Mucosa of gallbladder (tissue), 1 donor: Measurements from ENCODE around the gene PPP1R14C. TPM values are rescaled to one million over a fixed set of nuclear protein-coding genes. Genes with fewer than 3 reads are reported as not detected.

Experiments used
- DNase-seq: peaks from one replicate; pipeline ENCODE4 v3.0.0-alpha.2; 2020; ENCODE audit warnings: low spot score
- total RNA-seq: library from RNA; stranded (reverse); gene quantifications from one replicate; pipeline ENCODE4 v1.2.1, GENCODE V29; 2021
- donor health status: DM: no; HTN: no; CAD: no.

The PPP1R14C gene
- total RNA-seq, 1 donor from 2014 or later, result 0.37 TPM

DNA sequence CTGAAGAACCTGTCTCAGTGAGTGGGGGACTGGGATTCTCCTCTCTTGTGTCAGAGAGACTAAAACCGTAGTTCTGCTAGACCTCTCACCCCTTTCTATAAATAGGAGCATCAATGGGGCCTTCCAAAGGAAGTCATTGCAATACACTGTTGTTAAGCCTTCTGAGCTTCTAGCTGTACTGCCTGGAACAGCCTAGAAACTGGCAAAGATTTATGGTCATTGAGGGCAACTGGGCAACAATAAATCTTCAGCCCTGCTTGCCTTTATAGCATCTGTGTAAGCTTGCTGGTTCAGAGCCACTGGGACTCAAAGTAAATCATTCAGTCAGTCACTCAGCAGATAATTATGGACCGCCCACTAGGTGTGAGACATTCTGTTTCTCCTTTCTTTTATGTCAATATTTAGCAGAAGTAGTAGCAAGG is 53.2 kb downstream of the PPP1R14C start:
- no peak for DNase-seq

DNA sequence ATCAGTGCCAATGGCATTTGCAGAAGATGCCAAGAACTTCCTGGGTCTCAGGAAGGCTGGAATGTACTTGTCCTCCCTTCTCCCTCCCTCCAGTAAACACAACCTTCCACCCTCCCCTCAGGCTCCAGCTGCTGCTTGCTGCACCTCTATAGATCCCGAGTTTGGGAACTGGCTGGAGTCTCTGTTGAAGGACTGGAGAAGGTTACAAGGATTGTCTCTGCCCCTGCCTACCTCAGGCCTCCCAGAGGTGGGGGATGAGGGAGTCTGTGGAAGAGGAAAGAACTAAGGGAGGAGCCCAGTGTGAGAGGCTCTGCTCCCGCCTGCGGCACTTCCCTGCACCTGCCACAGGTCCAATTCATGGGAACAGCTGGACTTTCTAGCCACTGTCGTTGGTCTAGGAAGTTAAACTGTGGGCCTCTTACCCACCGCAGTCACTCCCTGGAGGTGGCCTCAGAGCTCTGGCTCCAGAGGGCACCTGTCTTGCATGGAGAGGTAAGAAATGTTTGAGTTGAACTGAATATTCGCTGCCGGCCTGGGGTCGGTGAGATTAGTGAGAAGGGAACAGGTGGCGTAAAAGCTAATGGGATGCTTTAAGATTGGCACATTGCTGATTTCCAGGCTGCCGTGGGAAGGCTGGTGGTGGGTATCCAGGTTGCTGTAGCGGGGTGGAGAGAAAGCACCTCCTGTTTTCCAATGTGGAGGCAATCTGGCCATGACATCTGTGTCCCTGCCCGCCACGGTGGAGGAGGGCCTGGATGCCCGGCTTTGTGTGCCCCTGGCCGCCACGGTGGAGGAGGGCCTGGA is 54.3 kb downstream of the PPP1R14C start:
- DNase-seq, result no peak

DNA sequence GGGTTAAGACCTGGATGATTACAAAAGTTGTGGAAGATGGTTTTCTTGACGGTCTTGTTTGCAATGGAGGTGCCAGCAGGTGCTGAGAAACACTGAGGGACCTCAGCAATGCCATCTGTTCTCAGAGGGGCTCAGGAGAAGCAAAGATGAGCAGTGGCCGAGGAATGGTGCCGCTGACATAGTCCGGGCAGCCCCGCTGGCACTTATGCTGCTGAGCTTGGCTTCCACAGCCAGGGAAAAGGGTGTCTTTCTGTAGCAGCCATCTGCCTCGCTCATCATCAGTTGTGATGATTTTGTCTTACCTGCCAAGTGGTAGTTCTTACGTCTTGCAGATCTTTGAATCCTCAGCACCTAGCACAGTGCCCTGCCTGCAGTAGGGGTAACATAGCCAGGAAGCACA is 55.7 kb downstream of the PPP1R14C start:
- no peak for DNase-seq

DNA sequence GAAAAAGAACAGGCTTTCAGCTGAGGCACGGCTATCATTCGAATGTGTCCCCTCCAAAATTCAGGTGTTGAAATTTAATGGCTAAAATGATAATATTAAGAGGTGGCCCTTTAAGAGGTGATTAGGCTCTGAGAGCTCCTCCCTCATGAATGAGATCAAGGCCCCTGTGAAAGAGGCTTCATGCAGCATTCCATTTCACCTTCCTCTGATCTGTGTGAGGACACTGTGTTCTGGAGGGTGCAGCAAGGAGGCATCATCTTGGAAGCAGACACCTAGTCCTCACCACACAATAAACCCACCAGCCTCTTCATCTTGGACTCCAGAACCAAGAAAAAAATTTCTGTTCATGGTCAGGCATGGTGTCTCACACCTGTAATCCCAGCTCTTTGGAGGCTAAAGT is 56.4 kb downstream of the PPP1R14C start:
- DNase-seq, result no peak

DNA sequence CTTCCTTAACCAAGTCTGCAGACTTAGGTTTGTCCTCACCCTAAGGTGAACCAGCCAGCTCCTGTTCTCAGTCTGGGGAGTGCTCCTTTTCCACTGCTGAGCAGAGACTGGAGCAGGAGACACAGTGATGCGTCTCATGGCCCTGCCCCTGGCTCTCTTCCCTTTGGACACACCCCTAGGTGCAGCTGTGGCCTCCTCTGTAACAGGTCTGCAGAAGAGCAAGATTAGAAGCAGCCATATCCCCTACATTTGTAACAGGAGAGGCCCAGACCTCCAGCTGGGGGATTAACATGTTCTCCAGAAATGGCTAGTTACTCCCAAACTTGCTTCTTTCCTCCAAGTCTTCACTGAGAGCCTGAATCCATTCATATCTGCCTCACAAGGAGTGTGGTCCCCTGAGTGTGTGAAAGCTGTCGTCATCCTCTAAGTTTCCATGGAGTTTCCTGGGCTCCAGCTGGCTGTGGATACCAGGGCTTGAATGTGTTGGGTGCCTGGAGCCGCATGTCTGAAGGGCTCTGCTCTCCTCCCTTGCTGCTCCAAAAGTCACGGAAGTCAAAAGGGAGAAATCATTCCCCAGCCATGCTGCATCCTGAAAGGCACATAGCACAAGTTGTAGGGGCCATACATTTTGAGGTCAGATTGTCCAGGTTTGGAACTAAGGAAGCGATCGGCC is 57.7 kb downstream of the PPP1R14C start:
- DNase-seq, result no peak

DNA sequence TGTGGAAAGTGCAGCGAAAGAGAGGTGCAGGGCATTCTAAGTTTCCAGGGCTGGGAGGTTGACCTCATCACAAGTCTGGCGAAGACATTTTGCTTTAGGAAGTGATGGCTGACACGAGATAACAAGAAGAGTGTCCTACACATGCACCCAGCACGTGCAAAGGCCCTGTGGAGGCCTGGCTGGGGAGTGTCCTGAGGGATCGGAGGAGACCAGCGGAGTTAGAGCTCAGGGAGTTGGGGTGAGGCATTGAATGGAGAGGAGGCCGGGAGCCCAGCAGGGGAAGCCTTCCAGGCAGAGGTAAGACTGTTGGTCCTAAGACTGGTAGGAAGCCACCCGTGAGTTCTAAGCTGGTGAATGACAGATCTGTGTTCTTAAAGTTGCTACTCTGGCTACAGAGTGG is 58.4 kb downstream of the PPP1R14C start:
- no peak for DNase-seq

DNA sequence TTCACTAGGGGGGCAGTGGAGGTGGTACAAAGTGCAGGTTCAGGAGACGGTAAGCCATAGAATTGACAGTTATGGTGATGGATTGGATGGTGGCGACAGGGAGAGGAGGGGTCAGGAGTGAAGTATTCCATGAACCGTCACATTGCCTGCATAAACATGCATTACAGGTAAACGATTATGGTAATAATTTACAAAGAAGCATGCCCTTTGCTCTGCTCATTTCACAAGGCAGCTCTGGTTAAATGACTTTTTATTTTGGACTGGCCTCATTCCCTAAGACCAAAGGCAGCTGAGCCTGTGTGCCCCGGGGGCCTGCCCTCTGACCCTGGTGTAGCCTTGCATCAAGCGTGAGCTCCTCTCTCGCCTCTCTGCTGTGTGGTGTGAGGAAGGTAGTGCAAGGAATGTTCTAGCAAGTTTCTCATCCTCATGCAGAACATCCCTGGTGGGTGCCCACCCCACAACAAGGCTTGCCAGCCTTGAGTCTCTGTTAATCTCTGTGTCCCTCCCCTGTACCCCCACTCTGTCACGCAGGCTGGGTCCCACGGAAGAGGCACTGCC is 59.0 kb downstream of the PPP1R14C start:
- DNase-seq, result no peak

DNA sequence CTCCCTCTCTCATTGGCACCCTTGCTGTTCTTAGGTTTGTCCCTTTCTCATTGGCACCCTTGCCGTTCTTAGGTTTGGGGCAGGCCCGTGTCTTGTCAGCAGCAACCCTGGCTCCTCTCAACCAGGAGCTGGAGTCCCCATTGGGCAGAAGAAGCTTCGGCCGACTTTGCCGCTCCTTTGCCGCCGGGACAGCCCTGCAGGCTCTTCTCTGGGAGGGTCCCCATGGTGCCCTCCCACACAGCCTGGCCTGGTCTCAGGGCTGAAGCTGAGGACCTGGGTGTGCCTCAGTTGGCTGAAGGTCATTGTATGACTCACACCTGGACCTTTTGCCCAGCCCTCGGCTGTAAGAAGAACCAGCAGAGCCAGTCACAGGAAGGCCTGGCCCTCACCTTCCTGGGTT is 59.6 kb downstream of the PPP1R14C start:
- peak; percentile 42 for DNase-seq

DNA sequence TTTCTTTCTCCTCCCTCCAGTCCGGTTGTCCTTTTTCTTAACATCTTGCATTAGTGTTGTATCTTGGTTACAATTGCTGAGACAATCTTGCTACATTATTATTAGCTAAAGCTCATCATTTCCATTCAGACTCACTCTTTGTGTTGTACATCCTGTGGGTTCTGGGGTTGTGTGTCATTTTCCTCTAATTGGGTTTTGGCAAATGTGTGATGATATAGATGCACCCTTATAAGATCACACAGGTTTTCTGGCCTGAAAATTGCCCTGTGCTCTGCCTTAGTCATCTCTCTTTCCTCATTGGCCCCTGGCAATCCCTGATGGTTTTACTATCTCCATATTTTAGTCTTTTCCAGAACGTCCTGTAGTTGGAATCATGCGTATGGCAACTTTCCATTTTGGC is 60.1 kb downstream of the PPP1R14C start:
- DNase-seq, result no peak

DNA sequence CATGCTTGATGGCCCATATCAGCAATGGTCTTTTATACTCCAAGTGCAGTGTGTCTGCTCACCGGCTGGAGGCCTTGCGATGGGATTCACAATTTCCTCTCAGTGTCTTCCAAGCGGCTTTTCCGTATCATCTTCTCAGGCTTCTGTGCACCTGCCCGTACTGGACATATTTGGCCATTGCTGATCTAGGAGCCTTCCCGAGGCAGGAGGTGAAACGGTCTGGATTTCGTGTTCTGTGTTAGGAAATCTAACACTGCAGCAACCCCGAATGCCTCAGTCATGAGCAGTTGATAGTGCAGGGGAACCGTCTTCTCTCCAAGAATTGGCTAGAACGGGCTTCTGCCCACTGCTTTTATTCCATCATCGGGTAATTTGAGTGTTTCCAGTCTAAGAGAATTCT is 60.5 kb downstream of the PPP1R14C start:
- DNase-seq, result no peak

DNA sequence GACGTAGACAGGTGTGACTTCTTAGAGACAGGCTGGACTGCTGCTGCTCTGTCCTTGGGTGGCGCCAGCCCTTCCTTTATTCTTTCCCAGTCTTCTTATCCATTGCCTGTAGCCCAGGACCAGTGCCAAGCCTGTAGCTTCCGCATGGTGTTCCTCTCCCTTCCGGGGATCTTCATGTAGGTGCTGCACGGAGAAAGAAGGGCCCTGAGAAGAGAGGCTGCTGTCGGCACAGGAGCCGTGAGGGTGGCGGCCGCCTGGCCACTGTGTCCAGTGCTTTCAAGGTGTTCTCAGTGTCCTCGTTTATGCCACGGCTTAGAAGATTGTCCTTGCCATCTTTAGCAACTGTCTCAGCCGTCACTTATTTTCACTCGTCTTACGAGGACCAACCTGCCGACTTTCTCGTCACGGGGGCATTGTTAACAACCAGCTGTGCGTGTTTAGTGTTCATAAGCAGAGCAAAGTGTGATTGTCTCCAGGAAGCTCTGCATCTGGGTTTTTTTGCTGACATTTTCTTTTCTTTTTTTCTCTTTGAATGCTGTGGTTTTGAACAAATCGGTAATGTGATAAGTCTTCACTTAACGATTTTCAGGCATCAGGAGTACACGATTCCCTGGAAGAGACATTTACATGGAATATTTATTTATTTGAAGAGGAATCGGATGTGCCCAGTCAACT is 61.2 kb downstream of the PPP1R14C start:
- no peak for DNase-seq

DNA sequence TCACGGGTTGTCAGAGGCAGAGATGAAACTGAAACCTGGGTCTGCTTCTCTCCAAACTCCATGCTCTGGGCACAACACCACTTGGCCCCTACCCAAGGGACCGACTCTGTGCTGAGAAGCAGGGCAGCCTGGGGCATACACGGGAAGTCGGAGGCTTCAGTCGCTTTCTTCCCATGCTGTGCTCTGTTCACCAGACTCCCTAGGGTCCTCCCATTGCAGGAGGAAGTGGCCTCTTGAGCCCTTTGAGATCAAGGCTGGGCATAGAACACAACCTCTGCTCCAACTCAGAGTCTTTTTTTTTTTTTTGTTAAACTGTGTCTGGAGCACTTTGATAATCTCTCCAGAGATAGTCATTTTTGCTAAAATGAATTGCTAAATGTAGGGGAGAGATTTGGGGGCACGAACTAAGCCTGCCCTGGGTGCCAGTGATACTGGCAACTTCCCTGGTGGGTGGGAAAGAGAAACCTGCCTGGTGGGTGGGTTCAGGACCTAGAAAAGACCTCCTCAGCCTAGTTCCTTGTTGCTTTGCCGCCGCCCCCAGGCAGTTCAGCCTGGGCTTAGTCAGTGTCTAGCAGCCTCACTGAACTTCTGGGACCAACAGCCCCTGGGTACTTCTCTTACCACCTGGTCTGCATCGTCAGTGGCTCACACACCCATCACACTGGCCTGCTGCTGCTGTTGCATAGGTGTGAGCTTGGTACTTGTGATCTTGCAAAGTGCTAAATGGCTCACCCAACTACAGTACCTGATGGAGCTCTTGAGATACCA is 62.0 kb downstream of the PPP1R14C start:
- no peak for DNase-seq

DNA sequence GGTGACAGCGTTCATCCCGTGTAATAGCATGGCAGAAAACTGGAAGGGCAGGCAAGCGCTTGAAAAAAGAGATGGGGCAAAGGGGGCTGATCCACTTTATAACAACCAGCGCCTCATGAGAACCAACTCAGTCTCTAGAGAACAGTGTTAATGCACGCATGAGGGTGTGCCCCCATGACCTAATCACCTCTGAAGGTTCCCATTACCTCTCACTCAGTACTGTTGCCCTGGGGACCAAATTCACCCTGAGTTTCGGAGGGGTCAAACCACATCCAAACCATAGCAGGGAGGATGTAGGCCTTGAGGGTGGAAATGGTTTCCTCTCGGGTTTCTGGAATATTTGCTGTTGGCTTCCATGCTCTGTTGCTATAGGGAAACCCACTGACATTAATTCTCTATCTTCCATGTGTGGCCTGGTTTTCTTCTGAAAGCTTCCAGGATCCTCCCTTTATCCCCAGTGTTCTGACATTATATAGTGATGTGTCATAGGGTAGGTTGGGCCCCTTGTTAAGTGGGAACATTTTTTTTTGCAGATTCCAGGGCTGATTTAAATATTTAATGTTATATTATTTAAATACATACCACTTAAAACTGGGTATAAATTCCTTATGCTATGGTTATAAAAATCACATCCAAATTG is 65.2 kb downstream of the PPP1R14C start:
- no peak for DNase-seq

DNA sequence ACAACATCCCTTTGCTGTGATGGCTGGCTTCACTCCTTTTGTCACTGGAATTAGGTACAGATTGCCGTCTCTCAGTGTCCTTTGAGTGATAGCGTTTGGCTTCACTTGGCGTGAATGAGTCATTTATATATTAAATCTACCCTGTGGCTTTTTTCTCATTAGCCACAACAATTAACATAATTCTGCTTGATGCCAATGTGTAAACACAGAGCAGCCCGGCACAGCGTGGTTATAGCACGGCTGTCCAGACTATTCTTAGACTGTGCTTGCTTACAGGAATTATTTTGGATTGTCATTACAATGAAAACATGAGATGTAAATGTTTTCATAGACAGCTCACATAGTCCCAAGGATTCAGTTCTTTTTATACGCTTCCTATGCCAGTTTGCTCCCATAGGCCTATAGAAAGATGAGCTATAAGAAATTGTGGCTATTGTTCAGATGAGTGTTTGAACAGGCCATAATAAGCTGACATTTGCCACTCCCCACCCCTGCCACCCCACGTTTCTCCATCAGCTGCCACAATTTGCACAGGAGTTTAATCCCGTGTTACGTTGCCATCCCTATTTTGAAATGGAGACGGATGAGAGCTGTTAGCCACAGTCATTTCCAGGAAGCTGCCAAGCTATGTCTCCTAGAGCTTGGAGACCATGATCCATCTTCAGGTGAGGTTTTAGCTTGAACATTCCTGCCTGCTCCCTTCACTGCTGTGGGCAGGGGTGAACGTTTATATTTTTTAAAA is 65.9 kb downstream of the PPP1R14C start:
- no peak for DNase-seq

DNA sequence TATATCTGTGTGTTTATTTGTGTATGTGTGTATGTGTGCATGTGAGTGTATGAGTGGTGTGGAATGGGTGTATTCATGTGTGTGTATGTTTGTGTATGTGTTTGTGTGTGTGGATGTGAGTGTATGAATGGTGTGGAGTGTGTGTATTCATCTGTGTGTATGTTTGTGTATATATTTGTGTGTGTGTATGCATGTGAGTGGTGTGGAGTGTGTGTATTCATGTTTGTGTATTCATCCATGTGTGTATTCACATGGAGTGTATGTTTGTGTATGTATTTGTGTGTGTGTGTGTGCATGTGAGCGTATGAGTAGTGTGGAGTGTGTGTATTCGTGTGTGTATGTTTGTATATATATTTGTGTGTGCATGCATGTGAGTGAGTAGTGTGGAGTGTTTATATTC is 66.6 kb downstream of the PPP1R14C start:
- no peak for DNase-seq

DNA sequence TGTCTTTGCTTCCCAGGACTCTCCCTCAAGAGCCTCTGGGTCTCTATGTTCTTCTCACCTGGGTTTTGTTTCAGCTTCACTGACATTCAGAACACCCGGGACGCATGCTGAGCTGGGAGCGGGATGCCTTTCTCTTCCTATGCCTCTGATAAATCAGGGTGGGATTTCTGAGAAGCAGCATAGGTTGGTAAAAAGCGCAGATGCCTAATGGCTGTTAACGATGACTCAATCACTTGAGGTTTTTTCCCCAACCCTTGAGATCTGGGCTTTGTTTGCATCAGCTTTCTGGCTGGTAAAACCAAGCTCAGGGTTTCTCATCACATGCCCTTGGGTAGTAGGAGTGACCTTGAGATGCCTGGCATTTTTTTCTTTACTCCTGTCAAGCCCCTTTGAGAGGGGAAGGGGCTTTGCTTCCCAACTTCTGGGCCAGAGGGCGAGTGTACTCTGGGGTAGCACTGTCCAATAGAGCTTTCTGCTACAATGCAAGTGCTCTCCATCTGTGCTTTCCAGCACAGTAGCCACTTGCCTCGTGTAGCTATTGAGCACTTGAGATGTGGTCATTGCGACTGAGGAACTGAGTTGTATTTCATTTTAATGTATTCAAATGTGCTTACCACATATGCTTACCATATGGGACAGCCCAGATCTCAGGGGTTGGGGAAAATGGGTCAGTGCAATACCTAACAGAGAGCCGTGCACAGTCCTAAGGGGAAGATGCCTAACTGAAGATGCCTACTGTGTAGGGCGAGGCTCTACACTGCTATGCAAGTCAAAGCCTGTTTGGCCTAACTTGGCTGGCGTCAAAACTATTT is 69.1 kb downstream of the PPP1R14C start:
- no peak for DNase-seq

DNA sequence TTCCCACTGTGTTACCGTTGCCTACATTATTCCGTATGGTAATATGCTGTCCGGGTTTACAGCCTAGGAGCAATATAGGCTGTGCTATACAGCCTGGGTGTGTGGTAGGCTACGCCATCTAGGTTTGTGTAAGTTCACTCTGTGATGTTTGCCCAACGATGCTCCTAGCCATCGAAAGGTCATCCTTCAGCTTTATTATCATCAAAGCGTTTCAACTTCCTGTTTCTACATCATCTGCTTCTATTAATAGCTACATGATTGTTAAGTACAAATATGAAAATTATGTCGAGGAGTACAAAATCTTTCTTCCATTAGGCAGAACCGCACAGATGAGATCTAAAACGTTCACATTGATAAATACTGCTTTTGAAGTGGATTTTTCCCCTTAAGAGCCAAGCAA is 69.9 kb downstream of the PPP1R14C start:
- DNase-seq, result no peak

DNA sequence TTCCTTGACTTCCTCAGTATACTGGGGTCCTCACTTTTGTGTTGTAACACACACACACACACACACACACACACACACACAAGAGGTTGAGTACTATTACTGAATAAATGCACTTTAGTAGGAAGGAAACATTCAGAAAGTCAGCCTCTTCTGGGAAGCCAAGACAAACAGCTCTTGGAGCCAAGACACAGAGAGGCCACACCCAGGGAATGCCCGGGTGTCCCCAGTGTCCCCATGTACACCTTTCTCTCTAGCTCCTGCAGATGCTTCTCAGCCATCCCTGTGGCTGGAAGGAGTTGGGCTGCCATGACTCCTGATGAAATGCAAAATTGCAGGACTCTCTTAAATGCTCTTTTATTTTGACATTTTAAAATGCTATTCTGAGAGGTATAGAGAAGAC is 70.5 kb downstream of the PPP1R14C start:
- DNase-seq, result no peak

DNA sequence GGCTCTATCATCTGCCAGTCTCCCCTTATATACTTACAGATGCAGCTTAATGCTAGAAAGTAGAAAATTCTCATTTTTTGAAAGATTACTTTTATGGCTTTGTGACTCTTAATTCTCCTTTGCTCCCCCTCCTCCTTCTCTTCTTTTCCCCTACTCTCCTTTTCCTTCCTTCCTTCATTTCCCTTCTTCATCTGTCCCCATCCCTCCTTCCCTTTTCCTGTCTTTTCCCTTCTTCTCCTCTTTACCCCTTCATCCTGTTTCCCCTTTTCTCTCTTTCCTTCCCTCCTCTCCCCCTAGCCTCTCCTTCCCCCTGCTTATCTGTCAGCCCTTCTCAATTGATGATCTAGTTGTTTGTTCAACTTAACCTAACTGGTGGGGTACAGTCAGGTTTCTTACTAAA is 71.5 kb downstream of the PPP1R14C start:
- DNase-seq, result no peak
